Stimulated activated naive CD8-positive, alpha-beta T cell treated with anti-CD3 and anti-CD28 coated beads, Interleukin-15, amount 100 ng/mL, for 72 hours (primary cell): Measurements from ENCODE around the gene PPIL6.

ENCODE experiments used
- ATAC-seq: fragments of 150-1000 bp; cut with Tn5 transposase; 2 replicates; pipeline ENCODE4 v1.10.0; 2021; ENCODE audit warnings: mild to moderate bottlenecking, moderate library complexity
- DNase-seq, 2 donors: peaks; one replicate each; pipeline ENCODE4 v3.0.0; 2021 to 2022
- H3K27ac Mint-ChIP-seq, 2 donors: one replicate each; pipeline ENCODE4 v1.8.0; 2022; ENCODE audit warnings: mild to moderate bottlenecking in 2 of 2, mixed read lengths in 2 of 2, moderate library complexity in 2 of 2
- H3K27me3 Mint-ChIP-seq: one replicate; pipeline ENCODE4 v1.8.0; 2022; ENCODE audit warnings: mixed read lengths
- H3K4me1 Mint-ChIP-seq: one replicate; pipeline ENCODE4 v1.8.0; 2022; ENCODE audit warnings: mild to moderate bottlenecking, mixed read lengths
- H3K4me3 Mint-ChIP-seq, 2 donors: one replicate each; pipeline ENCODE4 v1.8.0; 2022; ENCODE audit warnings: mild to moderate bottlenecking in 2 of 2, mixed read lengths in 2 of 2, moderate library complexity in 1 of 2
- H3K9me3 Mint-ChIP-seq, 2 donors: one replicate each; pipeline ENCODE4 v1.8.0; 2022; ENCODE audit warnings: mixed read lengths in 2 of 2

Gene PPIL6

GRCh38 chr6:109397020-109397419 is 43.4 kb downstream of the PPIL6 start:
- Mint-ChIP-seq H3K4me3 (no peak overlapping the region), H3K4me1 (peaks cover 7% of the 10 kb centered on the region), H3K9me3 (no peaks in the 10 kb centered on the region), H3K27me3 (no peaks in the 10 kb centered on the region), H3K27ac (no peak overlapping the region)
- DNase-seq (no peak), ATAC-seq (no peak)

- no peak for DNase-seq
- Mint-ChIP-seq H3K4me1 (peaks cover 7% of the 10 kb centered on the region), H3K27ac (no peak overlapping the region), H3K9me3 (no peaks in the 10 kb centered on the region), H3K4me3 (no peak overlapping the region), H3K27me3 (no peaks in the 10 kb centered on the region)
- no peak for ATAC-seq
These were observed 44.2 kb downstream of the PPIL6 start for GRCh38 chr6:109396046-109396718.

DNA sequence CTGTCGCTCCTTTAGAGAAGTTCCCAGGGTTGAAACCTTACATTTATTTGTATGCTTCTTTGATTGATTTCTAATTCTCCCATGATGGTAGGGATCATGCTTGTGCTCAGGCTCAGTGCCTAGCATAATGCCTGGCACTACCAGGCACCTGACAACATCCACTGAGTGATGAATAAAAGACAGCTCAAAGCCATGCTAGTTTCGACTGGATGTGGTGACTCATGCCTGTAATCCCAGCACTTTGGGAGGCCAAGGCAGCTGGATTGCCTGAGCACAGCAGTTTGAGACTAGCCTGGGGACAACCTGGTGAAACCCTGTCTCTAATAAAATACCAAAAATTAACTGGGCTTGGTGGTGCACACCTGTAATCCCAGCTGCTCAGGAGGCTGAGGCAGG is 46.5 kb downstream of the PPIL6 start:
- no peaks in the 10 kb centered on the region for H3K27me3 Mint-ChIP-seq
- DNase-seq (no peak), ATAC-seq (no peak)
- H3K4me1 Mint-ChIP-seq = peaks cover 13% of the 10 kb centered on the region
- no peaks in the 10 kb centered on the region for H3K9me3 Mint-ChIP-seq
- H3K27ac Mint-ChIP-seq = peak overlapping the region in 1 of 2 donors; percentile 35
- H3K4me3 Mint-ChIP-seq = no peak overlapping the region

DNA sequence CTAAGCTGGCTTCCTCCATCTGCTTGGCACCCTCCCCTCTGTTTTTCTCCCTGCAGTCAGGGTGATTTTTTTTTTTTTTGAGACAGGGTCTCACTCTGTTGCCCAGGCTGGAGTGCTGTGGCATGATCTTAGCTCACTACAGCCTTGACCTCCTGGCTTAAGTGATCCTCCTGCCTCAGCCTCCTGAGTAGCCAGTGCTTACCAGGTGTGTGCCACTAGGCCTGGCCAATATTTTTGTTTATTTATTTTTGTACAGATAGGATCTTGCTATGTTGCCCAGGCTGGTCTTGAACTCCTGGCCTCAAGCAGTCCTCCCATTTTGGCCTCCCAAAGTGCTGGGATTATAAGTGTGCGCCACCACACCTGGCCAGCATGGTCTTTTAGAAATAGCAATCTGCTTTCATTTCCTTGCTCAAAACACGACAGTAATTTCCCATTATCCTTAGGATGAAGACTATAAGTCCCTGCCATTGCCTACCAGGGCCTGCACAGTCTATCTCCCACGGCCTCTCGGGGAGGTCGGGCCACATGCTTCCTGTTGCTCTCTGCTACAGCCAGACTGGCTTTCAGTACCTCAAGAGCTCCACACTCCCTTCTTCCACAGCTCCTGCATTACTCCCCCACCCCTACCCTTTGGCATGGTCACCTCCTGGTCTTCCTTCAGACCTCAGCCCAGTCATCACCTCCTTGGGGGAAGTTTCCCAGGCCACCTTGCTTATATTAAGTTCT is 47.1 kb downstream of the PPIL6 start:
- DNase-seq (no peak), ATAC-seq (no peak)
- H3K4me3 Mint-ChIP-seq = no peak overlapping the region
- no peaks in the 10 kb centered on the region for H3K9me3 Mint-ChIP-seq
- no peaks in the 10 kb centered on the region for H3K27me3 Mint-ChIP-seq
- peak overlapping the region in 1 of 2 donors; percentile 35 for H3K27ac Mint-ChIP-seq
- H3K4me1 Mint-ChIP-seq = peaks cover 13% of the 10 kb centered on the region

GRCh38 chr6:109389650-109390274 is 50.7 kb downstream of the PPIL6 start:
- Mint-ChIP-seq H3K27me3 (no peaks in the 10 kb centered on the region), H3K27ac (no peak overlapping the region), H3K4me1 (peaks cover 17% of the 10 kb centered on the region), H3K4me3 (no peak overlapping the region), H3K9me3 (no peaks in the 10 kb centered on the region)
- ATAC-seq (no peak), DNase-seq (no peak)

GRCh38 chr6:109388265-109388664 is 52.2 kb downstream of the PPIL6 start:
- Mint-ChIP-seq H3K9me3 (no peaks in the 10 kb centered on the region), H3K4me3 (no peak overlapping the region), H3K4me1 (peaks cover 24% of the 10 kb centered on the region), H3K27me3 (no peaks in the 10 kb centered on the region), H3K27ac (no peak overlapping the region)
- ATAC-seq (no peak), DNase-seq (no peak)

DNA sequence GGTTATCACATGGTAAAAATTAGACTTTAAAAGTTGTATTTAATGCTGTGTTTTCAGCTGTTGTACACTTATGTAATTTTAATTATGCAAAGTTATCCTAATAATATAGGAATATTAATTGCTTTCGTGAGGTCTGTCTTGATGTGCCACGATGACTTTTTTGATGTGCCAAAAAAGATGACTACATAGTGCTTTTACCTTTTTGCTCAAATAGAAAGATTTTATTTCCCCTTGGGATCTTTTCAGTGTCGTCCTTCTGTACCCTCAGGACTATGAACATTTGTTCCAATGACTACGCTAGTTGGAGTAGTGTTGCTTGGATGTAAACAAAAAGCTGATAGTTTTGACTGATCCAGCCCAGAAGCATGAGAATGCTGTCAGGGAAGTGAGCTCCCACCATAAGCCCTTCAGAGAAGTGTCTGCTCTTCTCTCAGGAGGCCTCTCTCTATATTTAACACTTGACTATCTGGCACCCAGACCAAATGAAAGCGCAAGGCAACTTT is 56.9 kb downstream of the PPIL6 start:
- Mint-ChIP-seq H3K9me3 (no peaks in the 10 kb centered on the region), H3K27ac (peak overlapping the region; percentile 41 to 100), H3K27me3 (no peaks in the 10 kb centered on the region), H3K4me1 (peaks cover 36% of the 10 kb centered on the region), H3K4me3 (peak overlapping the region; percentile 82 to 87)
- no peak for ATAC-seq
- DNase-seq = no peak

GRCh38 chr6:109382576-109383437 is 57.6 kb downstream of the PPIL6 start:
- peak; percentile 75 for ATAC-seq
- Mint-ChIP-seq H3K4me3 (peak overlapping the region; percentile 82 to 87), H3K27me3 (no peaks in the 10 kb centered on the region), H3K4me1 (peaks cover 43% of the 10 kb centered on the region), H3K9me3 (no peaks in the 10 kb centered on the region), H3K27ac (peak overlapping the region; percentile 99 to 100)
- DNase-seq = peak; percentile 93 to 94

- Mint-ChIP-seq H3K4me3 (peak within 1 kb of the TSS; percentile 82 to 87), H3K9me3 (no peaks in the 10 kb centered on the region), H3K4me1 (peaks cover 48% of the 10 kb centered on the region), H3K27ac (peak within 1 kb of the TSS; percentile 99 to 100), H3K27me3 (no peaks in the 10 kb centered on the region)
- DNase-seq = peak; percentile 95 to 96
- peak; percentile 75 for ATAC-seq
These were observed 58.5 kb downstream of the PPIL6 start, which contains the start of gene CD164 for GRCh38 chr6:109381747-109382575. TSS of gene CD164 (minus strand) at chr6:109382467. CDS start at chr6:109382378, 89 bp downstream.

GRCh38 chr6:109381061-109381746 is 59.2 kb downstream of the PPIL6 start:
- Mint-ChIP-seq H3K4me1 (peaks cover 50% of the 10 kb centered on the region), H3K27ac (peak overlapping the region; percentile 97 to 100), H3K27me3 (no peaks in the 10 kb centered on the region), H3K9me3 (no peaks in the 10 kb centered on the region), H3K4me3 (peak overlapping the region; percentile 82 to 87)
- ATAC-seq (peak; percentile 28), DNase-seq (peak in 1 of 2 donors; percentile 28)

DNA sequence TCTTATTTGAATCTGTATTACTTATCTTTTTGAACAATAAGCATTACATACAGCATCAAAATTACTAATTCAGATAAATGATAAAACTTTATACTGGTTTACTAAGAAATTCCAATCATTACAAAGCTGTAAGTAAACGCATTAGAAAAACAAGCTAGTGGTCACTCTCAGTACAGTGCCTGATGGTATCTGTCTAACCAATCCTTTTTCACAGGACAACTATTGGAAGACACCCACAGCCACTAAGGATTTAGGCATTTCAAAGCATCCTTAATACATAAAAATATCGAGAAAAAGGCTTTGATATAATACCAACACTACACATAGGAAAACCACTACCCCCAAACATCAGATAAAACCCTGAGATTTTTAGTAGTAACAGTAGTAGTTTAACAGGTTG is 60.7 kb downstream of the PPIL6 start:
- DNase-seq (no peak), ATAC-seq (no peak)
- Mint-ChIP-seq H3K27ac (peak overlapping the region; percentile 15 to 75), H3K4me1 (peaks cover 56% of the 10 kb centered on the region), H3K4me3 (peak overlapping the region; percentile 69 to 87), H3K9me3 (no peaks in the 10 kb centered on the region), H3K27me3 (no peaks in the 10 kb centered on the region)

- no peaks in the 10 kb centered on the region for H3K9me3 Mint-ChIP-seq
- no peak overlapping the region for H3K27ac Mint-ChIP-seq
- H3K27me3 Mint-ChIP-seq = no peaks in the 10 kb centered on the region
- peak overlapping the region; percentile 36 to 70 for H3K4me3 Mint-ChIP-seq
- no peak for DNase-seq
- peaks cover 61% of the 10 kb centered on the region for H3K4me1 Mint-ChIP-seq
- no peak for ATAC-seq
These were observed 62.7 kb downstream of the PPIL6 start for GRCh38 chr6:109377717-109378116.

DNA sequence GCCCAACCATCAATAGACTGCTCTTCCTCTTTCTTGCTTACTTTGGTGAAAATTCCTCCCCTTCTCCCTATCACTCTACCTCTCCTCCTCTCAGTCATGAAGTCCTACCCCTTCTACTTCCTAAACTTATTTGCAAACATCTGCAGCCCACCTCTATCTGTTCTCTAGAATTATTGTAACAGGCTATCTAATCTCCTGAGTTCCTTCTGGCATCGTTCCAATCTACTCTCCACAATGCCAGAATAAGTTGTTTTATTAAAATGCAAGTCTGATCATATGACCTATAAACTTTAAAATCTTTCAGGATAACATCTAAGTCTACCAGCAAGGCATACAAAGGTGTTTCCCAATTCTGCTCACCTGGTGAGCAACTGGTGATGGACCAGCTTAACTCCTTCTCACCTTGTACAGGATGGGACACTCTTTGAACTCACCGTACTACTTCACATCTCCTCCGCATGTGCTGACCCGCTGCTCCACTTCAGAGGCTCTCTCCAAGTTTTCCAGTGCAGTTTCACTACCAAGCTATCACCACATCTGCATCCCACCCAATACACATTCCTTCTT is 66.0 kb downstream of the PPIL6 start:
- no peak for DNase-seq
- H3K27ac Mint-ChIP-seq = peak overlapping the region; percentile 73 to 90
- no peaks in the 10 kb centered on the region for H3K9me3 Mint-ChIP-seq
- no peaks in the 10 kb centered on the region for H3K27me3 Mint-ChIP-seq
- no peak for ATAC-seq
- peak overlapping the region; percentile 13 to 49 for H3K4me3 Mint-ChIP-seq
- peaks cover 74% of the 10 kb centered on the region for H3K4me1 Mint-ChIP-seq

GRCh38 chr6:109373762-109374161 is 66.7 kb downstream of the PPIL6 start:
- Mint-ChIP-seq H3K27ac (peak overlapping the region; percentile 73 to 86), H3K4me3 (peak overlapping the region; percentile 13 to 49), H3K27me3 (no peaks in the 10 kb centered on the region), H3K9me3 (no peaks in the 10 kb centered on the region), H3K4me1 (peaks cover 68% of the 10 kb centered on the region)
- peak; percentile 17 to 59 for DNase-seq
- ATAC-seq = peak; percentile 99
